Activated naive CD4-positive, alpha-beta T cell treated with Interleukin-2 at 50 U/mL for 16 hours (primary cell): ENCODE results near the gene TAP2.
"Not testable (repeated sequence)": the region's sequence is repeated elsewhere in the genome, so short reads cannot be mapped to it uniquely, and the experiment has no call there.

Source experiments
- DNase-seq: peaks from one replicate; pipeline ENCODE4 v3.0.0-alpha.2; 2020

The TAP2 gene

DNA sequence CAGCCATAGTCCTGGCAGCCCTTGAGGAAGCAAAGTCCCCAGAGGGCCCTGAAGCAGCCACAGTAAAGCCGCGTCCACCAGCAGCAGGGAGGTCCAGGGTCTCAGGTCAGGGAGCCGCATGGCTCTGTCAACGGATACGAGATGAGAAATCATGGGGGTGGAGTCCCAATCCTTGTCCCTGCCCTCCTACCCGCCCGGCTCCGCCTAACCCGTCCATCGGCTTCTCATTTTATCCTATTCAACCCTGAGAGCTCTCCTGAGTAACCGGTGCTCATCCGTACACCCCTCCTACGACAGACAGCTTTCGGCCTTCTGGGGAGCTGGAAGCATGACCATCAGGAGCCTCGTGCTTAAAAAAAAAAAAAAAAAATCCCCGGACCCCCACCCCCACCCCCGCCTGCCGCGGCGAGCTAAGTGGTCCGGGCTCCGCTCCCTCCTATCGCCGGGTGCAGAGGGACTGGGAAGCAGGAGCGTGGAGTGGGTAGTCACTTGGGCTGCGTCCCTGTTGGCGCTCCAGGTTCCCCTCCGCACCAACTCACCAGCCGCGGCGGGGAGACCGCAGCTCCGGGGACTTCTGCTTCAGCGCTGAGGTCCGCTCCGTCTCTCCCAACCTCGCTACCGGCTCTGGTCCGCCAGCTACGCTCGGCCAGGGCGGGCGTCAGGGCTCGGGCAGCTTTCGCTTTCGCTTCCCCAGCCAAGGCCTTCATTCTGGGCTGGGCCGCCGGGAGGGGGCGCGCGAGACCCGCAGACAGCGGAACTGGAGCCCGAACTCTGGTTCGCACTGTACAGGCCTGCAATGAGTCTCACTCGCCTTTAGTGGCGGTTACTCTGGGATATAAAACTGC, at the start of gene TAP2:
TAP2 (minus strand) TSS at position 626 of the 845 bp plus-strand sequence; CDS start at position 120, 506 bp downstream.
- peak; percentile 99 for DNase-seq

DNA sequence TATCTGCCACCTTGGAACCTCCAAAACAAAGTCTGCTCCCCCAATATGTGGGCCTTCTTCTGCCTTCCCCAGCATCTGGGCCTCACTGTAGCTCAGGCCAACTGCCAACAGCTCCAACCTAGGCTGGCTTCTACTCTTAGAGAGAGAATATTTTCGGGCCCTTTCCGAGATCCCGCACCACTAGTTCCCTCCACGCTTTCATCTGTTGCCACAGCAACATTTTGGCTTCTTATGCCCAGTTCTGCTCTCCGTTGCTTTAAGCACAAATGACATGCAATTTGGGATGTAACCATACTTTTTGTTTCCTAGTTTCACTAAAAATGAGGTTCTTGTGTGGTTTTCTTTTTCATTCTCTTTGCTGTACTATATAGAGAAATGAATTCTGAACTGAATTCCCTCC, 49.1 kb upstream of the TAP2 start:
- DNase-seq, result no peak

DNA sequence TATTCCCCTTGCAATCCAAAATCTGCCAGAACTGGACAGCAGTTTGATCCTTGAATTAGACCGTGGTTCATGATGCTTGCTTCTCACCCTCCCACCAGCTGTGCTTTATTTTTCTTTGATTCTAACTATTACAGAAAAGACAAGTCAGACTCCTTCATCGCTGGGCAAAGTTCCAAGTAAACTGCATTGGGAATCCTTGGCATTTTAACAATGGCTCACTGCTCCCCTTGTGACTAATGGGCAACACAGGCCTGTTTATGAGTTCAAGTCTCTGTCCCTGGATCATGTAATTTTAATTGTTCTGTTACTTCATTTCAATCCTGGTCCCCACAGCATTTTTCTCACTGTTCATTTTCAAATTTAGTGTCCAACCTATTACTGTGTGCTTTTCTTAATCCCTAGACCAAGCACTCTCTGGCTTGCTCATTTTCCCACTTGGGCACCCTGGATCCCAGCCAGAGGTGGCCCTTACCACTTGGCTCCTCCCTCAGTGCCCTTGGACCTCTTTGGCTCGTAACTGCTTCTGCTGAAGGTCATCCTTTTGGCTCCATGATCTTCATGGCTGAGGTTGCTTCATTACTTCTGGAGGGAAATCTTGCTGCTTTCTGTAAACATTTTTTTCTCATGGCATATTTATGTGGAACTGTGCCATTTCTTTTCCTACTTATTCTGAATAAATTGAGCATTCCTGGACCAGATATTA, 48.3 kb upstream of the TAP2 start:
- no peak for DNase-seq

DNA sequence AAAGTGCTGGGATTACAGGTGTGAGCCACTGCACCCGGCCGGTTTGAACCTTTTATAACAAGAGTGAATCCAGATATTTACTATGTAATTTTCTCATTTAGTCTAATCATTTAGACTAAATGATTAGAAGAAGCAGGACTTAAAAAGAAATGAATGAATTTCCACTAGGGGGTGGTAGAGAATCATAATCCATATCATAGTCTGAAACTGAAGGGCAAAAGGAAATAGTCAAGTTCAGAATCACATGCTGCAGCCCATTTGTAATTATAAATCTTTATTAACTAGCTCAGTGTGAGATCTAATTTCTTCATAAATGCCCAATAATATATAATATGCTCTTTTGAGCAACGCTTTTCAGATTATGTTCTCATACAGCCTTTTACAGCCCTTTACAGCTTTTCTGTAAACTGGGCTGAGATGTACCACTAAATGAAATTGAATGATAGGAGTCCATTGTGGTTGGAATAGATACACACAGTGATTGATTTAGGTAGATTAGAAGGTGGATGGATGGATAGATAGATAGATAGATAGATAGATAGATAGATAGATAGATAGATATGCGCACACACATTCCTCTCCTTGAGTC, 47.3 kb upstream of the TAP2 start:
- DNase-seq, result no peak

DNA sequence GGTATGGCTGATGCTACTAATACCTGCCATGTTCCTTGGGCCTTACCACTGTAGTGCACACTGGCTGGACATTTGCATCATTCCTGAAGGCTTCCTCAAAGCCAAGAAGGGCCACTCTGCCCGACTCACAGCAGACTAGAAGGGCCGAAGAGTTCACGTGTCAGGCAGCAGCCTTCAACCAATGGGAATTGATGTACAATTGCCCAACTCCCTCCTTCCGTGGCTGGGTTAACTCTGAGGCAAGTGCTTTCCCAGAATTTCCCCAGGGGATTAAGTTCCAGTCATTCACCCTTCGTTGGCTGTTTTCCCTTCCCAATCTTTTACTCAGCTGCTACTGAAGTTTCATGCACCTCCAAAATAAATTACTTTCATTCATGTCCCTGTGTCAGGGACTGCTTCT, 45.2 kb upstream of the TAP2 start:
- DNase-seq, result no peak

DNA sequence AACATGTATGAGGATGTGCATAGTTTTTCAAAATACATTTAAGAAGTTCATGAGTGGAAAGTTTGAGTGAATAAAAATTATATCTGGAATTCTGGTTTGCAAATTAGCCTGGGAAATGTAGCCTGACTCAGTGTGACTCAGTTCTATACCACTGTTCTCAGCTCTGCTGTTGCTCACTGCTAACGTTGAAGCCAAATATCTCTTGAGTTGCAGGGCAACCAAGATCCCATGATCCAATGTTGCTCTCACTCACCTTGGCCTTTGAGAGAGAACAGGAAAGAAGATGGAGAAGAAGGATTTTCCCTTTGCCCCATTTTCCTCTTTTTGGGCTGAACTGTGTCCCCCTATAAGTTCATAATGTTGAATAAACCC, 44.3 kb upstream of the TAP2 start:
- DNase-seq, result no peak

DNA sequence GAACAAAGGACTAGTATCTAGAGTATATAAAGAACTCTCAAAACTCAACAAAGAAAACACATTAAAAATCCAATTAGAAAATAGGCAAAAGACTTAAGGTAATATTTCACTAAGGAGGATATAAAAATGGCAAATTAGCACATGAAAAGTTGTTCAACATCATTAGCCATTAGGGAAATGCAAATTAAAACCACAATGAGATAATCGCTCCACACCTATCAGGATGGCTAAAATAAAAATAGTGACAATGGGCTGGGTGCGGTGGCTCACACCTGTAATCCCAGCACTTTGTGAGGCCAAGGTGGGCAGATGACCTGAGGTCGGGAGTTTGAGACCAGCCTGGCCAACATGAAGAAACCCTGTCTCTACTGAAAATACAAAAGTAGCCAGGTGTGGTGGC, 42.4 kb upstream of the TAP2 start:
- not testable (repeated sequence) for DNase-seq

DNA sequence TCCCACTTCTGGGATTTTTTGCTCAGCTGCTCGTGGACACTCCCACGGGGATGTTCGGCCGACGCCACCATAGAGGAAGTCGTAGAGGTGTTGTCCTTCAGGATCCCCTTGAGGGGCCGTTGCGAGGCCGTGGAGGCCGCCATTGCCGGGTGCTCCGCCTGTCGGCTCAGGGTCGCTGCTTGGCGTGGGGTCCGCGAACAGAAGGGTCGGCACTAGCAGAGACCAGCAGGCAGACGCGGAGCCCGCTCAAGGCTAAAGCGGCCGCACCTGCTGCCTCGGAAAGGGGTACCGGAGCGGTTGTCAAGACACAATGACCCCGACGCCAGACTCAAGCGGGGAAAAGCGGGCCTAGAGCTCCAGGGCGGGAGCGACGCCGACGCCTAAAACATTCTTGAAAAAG, 41.2 kb upstream of the TAP2 start:
- no peak for DNase-seq

DNA sequence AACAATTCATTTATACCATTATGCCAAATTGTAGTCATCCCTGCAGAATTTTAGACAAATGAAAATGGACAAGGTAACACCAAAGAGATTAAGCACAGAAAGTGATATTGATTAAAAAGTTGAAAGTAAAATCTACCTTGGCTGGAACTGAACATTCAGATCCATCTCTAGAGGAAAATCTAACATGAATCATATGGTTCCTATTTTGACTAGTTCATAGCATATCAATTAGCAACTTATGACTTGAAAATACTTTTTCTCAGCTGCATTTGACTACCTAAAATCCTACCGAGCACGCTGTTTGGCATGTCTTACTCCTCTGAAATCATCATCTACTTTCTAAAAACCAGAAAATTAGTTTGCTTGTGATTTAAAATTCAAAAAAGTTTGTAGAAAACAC, 38.1 kb upstream of the TAP2 start:
- DNase-seq, result no peak

DNA sequence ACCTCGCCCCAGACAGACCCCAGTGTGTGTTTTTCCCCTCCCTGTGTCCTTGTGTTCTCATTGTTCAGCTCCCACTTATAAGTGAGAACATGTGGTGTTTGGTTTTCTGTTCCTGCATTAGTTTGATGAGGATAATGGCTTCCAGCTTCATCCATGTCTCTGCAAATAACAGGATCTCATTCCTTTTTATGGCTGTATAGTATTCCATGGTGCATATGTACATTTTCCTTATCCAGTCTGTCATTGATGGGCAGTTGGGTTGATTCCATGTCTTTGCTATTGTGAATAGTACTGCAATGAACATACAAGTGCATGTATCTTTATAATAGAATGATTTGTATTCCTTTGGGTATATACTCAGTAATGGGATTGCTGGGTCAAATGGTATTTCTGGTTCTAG, 35.4 kb upstream of the TAP2 start:
- DNase-seq, result not testable (repeated sequence)

DNA sequence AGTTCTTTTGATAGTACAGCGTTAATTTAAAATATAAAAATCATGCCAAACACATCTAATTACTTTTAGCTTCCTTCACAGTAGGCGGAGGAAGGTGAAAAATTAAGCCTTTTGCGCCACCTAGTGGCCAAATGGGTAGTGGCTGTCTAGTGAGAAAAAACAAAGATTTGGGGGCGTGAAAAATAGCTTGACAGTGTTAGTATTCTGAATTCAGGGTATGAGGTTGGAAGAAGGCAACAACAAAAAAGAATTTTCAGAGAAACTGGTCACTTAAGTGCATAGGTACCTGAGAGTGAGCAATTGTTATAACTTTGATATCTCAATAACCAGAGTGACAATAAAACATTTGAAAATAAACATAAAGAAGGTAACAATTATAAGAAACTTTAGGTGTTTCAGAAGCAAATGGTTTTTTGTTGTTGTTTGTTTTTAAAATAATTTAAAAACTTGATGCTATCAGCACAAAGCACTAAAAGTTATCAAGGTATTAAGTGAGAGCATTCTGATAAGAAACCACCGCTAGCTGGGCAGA, 29.8 kb upstream of the TAP2 start:
- DNase-seq, result peak; percentile 86

DNA sequence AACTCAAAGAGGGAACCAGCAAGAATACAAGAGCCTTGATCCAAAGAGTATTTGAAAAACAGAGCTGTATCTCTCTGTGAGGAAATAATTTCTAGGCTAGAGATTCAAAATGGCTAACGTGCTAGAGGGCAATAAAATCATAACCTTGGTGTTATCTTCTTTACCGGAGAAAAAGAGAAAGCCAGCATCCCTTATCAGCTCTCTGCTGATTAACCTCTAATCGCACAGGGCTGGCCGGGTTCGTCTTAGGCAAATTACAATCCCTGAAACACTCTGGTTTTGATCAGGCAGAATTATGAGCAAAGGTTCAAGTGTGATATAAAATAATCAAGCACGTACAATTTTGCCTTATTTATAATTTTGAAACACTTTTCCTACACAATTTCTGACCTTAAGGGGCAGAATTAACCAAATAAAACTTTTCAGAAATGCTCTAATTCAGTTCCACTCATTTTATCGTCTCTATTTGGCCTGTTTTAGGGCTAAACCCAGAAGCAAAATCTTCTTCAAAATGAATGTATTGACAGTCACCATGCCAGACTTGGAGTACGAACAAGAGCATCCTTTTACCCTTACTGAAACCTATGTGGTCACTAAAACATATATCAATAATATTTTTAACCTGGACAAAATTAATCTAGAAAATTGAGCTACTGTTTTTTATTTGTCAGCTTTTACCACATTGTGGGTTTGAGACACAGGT, 29.2 kb upstream of the TAP2 start:
- no peak for DNase-seq

DNA sequence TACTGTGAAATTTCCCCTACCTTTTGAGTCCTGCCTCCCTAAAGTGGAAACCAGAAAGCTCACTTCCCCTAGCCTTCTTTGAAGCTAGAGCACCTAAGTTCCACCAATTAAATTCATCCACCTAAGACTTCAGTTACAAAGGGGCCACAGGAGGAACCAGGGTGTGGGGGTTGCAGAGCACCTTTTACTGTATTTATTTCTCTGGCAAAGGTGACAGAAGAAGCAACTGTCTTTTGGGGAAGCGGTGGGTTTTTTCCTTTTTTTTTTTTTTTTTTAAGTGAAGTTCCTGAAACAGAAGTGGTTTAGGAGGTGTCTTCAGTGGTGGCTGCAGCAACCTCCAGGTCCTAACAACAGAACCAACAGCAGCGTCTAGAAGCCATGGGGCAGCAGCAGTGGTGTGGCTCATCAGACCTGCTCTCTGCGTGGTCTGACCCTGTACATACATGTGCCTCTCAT, 28.5 kb upstream of the TAP2 start:
- no peak for DNase-seq

DNA sequence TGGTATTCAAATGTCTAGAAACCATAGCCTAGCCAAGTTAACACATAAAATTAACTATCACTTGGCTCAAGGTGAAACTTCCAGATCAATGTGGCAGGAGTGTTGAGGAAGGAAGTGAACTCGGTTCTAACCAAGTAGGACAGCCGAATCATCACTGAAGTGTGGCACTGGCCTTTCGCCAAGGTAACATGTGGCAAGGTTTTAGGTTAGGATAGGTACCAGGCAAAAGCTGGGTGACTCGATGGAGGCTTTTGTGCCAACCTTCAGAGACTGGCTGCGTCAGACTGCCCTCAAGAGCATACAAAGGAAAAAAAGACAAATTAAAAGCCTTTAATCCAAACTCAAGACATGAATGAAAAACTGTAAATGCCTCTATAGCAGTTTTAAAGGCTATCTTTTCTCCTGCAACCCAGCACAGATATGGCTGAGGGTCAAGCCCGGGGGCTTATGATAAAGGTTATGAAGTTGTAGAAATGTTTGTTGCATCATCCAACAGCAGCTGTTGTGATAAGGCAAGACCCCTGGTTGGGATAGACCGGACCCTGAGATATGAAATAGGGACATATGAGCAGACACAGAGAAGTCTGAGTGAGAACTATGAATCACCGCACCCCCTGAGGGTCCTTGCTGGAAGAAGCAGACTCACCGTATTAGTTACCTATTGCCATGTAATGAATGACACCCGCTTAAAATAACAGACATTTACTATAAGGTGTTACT, 27.3 kb upstream of the TAP2 start:
- no peak for DNase-seq

DNA sequence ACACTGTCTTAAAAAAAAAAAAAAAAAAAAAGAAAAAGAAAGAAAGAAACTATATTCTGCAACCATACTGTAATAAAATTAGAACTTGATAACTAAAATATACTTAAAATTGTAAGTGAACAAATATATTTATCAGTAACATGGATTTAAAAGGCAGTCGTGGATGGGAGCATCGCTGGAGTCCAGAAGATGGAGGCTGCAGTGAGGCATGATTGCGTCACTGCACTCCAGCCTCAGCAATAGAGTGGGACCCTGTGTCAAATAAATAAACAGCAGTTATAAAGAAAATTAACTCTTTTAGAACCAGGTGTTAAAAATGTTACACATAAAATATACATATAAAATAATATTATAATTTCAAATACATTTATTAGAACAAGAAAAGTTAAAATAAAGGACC, 24.2 kb upstream of the TAP2 start:
- no peak for DNase-seq

DNA sequence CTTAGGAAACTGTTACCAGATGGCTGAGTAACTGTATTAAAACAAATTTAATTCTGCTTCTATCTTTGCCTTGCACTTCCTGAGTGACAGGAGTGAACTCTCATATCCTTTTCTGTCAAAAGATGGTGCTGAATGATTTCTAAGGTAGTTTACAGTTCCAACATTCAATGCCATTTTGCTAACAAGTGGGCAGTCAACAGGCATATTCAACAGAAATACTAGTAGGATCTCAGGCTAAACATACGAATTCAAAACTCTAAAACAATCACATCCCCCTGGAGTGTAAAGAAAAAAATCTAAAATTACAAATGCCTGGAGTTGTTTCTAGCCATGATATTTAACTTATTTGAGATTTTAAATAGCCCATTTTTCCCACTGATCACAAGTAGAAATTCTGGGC, 22.1 kb upstream of the TAP2 start:
- DNase-seq, result no peak

DNA sequence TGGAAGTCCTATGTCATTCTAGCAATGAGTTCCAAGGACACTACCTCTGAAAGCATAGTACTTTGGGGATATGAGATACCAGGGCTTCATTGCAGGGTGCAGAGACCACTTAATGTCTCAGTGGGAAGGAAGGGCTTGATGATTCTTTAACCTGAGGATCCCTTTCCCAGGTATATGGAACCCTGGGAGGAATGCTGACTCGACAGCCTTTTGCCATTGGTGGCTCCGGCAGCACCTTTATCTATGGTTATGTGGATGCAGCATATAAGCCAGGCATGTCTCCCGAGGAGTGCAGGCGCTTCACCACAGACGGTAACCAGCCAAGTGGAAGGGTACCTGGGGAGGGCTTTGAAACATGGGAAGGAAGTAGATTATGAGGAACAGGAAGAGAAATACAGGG, 19.7 kb upstream of the TAP2 start:
- DNase-seq, result no peak

DNA sequence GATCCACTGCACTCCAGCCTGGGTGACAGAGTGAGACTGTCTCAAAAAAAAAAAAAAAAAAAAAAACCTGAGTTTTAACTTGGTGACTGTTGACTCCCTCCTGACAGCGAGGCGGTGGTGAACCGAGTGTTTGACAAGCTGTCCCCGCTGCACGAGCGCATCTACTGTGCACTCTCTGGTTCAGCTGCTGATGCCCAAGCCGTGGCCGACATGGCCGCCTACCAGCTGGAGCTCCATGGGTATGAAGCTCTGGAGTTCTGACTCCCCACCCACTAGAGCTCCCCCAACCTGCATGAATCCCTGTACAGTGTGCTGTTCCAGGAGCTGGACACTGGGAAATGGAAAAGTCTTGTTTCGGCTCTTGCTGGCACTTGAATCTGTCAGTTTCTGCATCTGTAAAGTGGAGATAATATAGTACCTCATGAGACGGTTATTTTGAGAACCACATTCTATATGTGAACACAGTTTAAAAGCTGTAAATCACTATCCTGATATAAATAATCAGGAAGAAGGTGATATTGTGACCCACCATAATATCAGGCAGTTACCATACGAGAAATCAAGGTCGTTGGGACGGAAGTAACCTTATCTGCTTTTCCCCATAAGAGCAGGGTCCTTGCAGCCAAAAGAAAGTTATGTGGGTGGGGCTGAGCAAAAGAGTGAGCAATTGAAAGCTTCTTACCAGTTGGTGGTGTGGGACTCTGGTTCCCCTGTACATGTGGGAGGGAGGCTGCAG, 18.8 kb upstream of the TAP2 start:
- no peak for DNase-seq

DNA sequence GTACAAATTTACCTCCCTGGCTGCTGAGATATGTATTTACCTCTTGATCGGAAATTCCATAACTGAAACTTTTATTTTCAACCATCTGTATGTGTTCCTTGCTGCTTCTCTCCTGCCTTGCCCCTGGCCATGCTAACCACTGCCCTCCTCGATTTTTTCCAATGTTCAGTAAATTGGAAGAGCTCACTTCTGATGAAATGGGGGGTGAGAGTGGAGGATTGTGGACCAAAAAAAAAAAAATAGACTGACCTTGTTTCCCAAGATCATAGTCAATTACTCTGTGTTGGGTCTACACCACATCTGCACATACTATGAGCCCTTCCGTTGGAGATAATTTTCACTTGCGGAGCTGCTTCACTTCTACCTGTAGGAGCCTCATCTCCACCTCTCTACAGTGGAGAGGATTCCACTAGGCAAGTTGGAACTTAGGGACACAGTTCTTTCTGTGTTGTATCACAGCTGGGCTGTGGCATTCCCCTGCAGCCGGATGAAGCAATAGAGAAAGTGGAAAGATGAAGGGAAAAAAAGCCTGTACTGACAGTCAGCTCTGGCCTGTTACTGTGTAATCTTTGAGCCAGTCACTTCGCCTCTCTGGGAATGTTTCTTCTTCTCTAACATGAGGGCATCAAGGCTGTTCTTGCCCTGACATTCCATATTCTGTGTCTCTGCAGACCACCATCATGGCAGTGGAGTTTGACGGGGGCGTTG, 17.1 kb upstream of the TAP2 start:
- no peak for DNase-seq

DNA sequence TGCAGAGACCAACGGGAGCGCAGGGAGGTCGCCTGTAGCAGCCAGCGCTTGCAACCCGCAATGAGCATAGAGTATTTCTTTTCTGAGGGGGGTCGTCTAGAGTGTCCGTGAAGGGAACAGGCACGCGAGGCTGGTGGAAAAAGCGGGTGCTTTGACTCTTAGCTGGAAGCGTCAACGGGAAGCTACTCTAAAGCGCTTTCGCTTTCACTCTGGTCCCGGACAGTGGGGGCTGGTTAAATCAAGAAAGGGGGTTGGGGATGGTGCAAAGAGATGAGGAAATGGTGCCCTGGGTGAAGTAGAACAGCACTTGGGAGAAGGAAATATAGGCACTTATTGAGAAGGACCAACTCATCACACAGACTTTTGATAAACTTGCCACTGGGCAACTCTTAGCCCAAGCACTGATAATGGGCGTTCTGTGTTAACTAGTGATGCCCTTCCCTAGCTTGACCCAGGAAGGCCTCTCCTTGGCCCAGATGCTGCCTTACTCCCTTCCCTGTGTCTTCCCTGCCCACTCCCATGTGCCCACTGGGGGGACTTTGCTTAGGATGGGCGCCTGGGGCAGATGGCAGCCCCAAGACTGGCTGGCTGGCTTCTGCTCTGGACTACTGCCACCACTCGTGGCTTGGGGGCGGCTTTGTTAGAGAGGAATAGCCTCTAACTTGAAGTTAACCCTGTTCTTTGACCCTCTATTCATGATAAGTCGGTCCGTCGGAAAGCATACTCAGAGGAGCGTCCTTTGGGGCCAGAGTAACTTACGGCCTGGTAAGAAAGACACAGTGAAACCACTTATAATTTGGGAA, 16.0 kb upstream of the TAP2 start:
- peak; percentile 64 for DNase-seq
